Urinary bladder (tissue), 4 donors: ENCODE results near the gene CLDN34. TPM values are rescaled to one million over a fixed set of nuclear protein-coding genes. Genes with fewer than 3 reads are reported as not detected.

Source experiments
- DNase-seq: peaks from one replicate; pipeline ENCODE4 v3.0.0-alpha.2; 2015; ENCODE audit errors: extremely low spot score
- H3K27ac ChIP-seq: one replicate; pipeline ENCODE4 v1.5.1; 2013; ENCODE audit warnings: low read depth, mild to moderate bottlenecking, moderate library complexity
- H3K36me3 ChIP-seq: one replicate; pipeline ENCODE4 v1.6.1; 2013; ENCODE audit warnings: mild to moderate bottlenecking, moderate library complexity; ENCODE audit not compliant: insufficient read depth
- H3K4me1 ChIP-seq: one replicate; pipeline ENCODE4 v1.6.1; 2013; ENCODE audit warnings: mild to moderate bottlenecking, moderate library complexity; ENCODE audit not compliant: insufficient read depth
- H3K4me3 ChIP-seq: one replicate; pipeline ENCODE4 v1.5.1; 2013; ENCODE audit warnings: low read depth, low read length
- WGBS: extraction: QIAGEN DNeasy Blood & Tissue Kit; methylation state at CpG from one replicate; pipeline ENCODE4 v1.1.7; 2013; 5-methylcytosine and 5-hydroxymethylcytosine counted together
- polyA plus RNA-seq: library from polyadenylated mRNA; stranded (reverse); fragments of 200-250 nt; gene quantifications from one replicate; pipeline ENCODE4 v1.2.3, GENCODE V29; 2013
- total RNA-seq: library from RNA; depleted of rRNA; stranded (reverse); fragments of >200 nt; gene quantifications from one replicate; pipeline ENCODE4 v1.2.3, GENCODE V29; 2014
- donor health status: healthy with polysubstance abuse.
- donor health status: healthy.

CLDN34 gene
- total and polyA plus RNA-seq, 2 donors, result 0.32 TPM; not detected in 1

GRCh38 chrX:9992724-9993123, 25.6 kb downstream of the CLDN34 start:
- DNase-seq, result no peak
- WGBS, result 94% methylated on average over 18 of the region's 18 CpGs
- H3K4me3 ChIP-seq, result no peak overlapping the region
- no peak overlapping the region for H3K27ac ChIP-seq
- H3K4me1 ChIP-seq, result no peaks in the 10 kb centered on the region
- H3K36me3 ChIP-seq, result no peaks in the 10 kb centered on the region

GRCh38 chrX:9995855-9996339, 28.7 kb downstream of the CLDN34 start:
- no peak overlapping the region for H3K4me3 ChIP-seq
- WGBS, result 20% methylated on average over 18 of the region's 18 CpGs
- no peaks in the 10 kb centered on the region for H3K36me3 ChIP-seq
- H3K4me1 ChIP-seq, result no peaks in the 10 kb centered on the region
- no peak overlapping the region for H3K27ac ChIP-seq
- no peak for DNase-seq

- H3K36me3 ChIP-seq, result no peaks in the 10 kb centered on the region
- no peak for DNase-seq
- H3K27ac ChIP-seq, result no peak overlapping the region
- no peak overlapping the region for H3K4me3 ChIP-seq
- WGBS, result 94% methylated on average over 9 of the region's 9 CpGs
- H3K4me1 ChIP-seq, result no peaks in the 10 kb centered on the region
Observed at GRCh38 chrX:9997041-9997440, 29.9 kb downstream of the CLDN34 start.

GRCh38 chrX:9997524-9997923, 30.4 kb downstream of the CLDN34 start:
- Histone ChIP-seq H3K36me3 (no peaks in the 10 kb centered on the region), H3K27ac (no peak overlapping the region), H3K4me3 (no peak overlapping the region), H3K4me1 (no peaks in the 10 kb centered on the region)
- DNase-seq, result no peak
- 90% methylated on average over 8 of the region's 8 CpGs for WGBS

- Histone ChIP-seq H3K4me1 (no peaks in the 10 kb centered on the region), H3K36me3 (no peaks in the 10 kb centered on the region), H3K4me3 (no peak overlapping the region), H3K27ac (no peak overlapping the region)
- no peak for DNase-seq
- 81% methylated on average over 3 of the region's 3 CpGs for WGBS
Observed at GRCh38 chrX:10001496-10001895, 34.3 kb downstream of the CLDN34 start.

GRCh38 chrX:10004832-10005475, 37.8 kb downstream of the CLDN34 start:
- DNase-seq, result no peak
- Histone ChIP-seq H3K27ac (no peak overlapping the region), H3K4me3 (no peak overlapping the region), H3K36me3 (no peaks in the 10 kb centered on the region), H3K4me1 (no peaks in the 10 kb centered on the region)
- 90% methylated on average over 8 of the region's 8 CpGs for WGBS

GRCh38 chrX:10006086-10006485, 38.9 kb downstream of the CLDN34 start:
- Histone ChIP-seq H3K27ac (no peak overlapping the region), H3K36me3 (no peaks in the 10 kb centered on the region), H3K4me3 (no peak overlapping the region), H3K4me1 (no peaks in the 10 kb centered on the region)
- WGBS, result 89% methylated on average over 8 of the region's 8 CpGs
- DNase-seq, result no peak

GRCh38 chrX:10006770-10007169, 39.6 kb downstream of the CLDN34 start:
- DNase-seq, result no peak
- no peaks in the 10 kb centered on the region for H3K4me1 ChIP-seq
- no peak overlapping the region for H3K27ac ChIP-seq
- no peak overlapping the region for H3K4me3 ChIP-seq
- WGBS, result 96% methylated on average over 4 of the region's 4 CpGs
- H3K36me3 ChIP-seq, result no peaks in the 10 kb centered on the region

GRCh38 chrX:10007621-10008020, 40.5 kb downstream of the CLDN34 start:
- Histone ChIP-seq H3K36me3 (no peaks in the 10 kb centered on the region), H3K27ac (no peak overlapping the region), H3K4me3 (no peak overlapping the region), H3K4me1 (no peaks in the 10 kb centered on the region)
- 56% methylated on average over 3 of the region's 3 CpGs for WGBS
- DNase-seq, result no peak

GRCh38 chrX:10008483-10009056, 41.4 kb downstream of the CLDN34 start:
- no peaks in the 10 kb centered on the region for H3K36me3 ChIP-seq
- no peak for DNase-seq
- WGBS, result 79% methylated on average over 2 of the region's 2 CpGs
- no peak overlapping the region for H3K27ac ChIP-seq
- H3K4me3 ChIP-seq, result no peak overlapping the region
- H3K4me1 ChIP-seq, result no peaks in the 10 kb centered on the region

- no peak overlapping the region for H3K4me3 ChIP-seq
- no peaks in the 10 kb centered on the region for H3K4me1 ChIP-seq
- H3K36me3 ChIP-seq, result no peaks in the 10 kb centered on the region
- 34% methylated on average over 1 of the region's 1 CpG for WGBS
- no peak overlapping the region for H3K27ac ChIP-seq
- no peak for DNase-seq
Observed at GRCh38 chrX:10009741-10010140, 42.6 kb downstream of the CLDN34 start.

- no peak for DNase-seq
Observed at GRCh38 chrX:10010686-10011085, 43.5 kb downstream of the CLDN34 start.

GRCh38 chrX:10011261-10011931, 44.2 kb downstream of the CLDN34 start:
- no peaks in the 10 kb centered on the region for H3K36me3 ChIP-seq
- no peak overlapping the region for H3K4me3 ChIP-seq
- 71% methylated on average over 10 of the region's 10 CpGs for WGBS
- DNase-seq, result no peak
- H3K4me1 ChIP-seq, result no peaks in the 10 kb centered on the region
- no peak overlapping the region for H3K27ac ChIP-seq

More at GRCh38 chrX:10010686-10011085, 43.5 kb downstream of the CLDN34 start:
- H3K4me3 ChIP-seq, result no peak overlapping the region
- WGBS, result 48% methylated on average over 5 of the region's 5 CpGs
- no peaks in the 10 kb centered on the region for H3K36me3 ChIP-seq
- H3K4me1 ChIP-seq, result no peaks in the 10 kb centered on the region
- no peak overlapping the region for H3K27ac ChIP-seq

- Histone ChIP-seq H3K4me1 (no peaks in the 10 kb centered on the region), H3K27ac (no peak overlapping the region), H3K4me3 (no peak overlapping the region), H3K36me3 (no peaks in the 10 kb centered on the region)
- 69% methylated on average over 9 of the region's 9 CpGs for WGBS
- DNase-seq, result no peak
Observed at GRCh38 chrX:10011991-10012390, 44.8 kb downstream of the CLDN34 start.
